Adrenal gland (tissue), 12 donors: ENCODE results near the gene NR4A1. TPM values are rescaled to one million over a fixed set of nuclear protein-coding genes. Genes with fewer than 3 reads are reported as not detected.

Experiments used
- DNase-seq, 7 donors: peaks; one replicate each; pipeline ENCODE4 v3.0.0-alpha.2; 2019 to 2020
- H3K27ac ChIP-seq, 5 donors: fragments of 200-600 bp; sonication (generic) in 4 of 5; 1 replicate in 3 of 5; 2 replicates in 2 of 5; pipeline versions ENCODE4 v1.5.1 to v1.8.0; 2016 to 2020; ENCODE audit warnings: mild to moderate bottlenecking in 1 of 5
- H3K27me3 ChIP-seq: fragments of 200-600 bp; 2 replicates; pipeline ENCODE4 v1.8.0; 2021
- H3K36me3 ChIP-seq, 2 donors: fragments of 200-600 bp; replicated peaks in 1 of 2; 1 replicate in 1 of 2; 2 replicates in 1 of 2; pipeline versions ENCODE4 v1.5.1 to v1.8.0; 2018 to 2022
- H3K4me1 ChIP-seq, 2 donors: fragments of 200-600 bp; replicated peaks in 1 of 2; 1 replicate in 1 of 2; 2 replicates in 1 of 2; pipeline versions ENCODE4 v1.5.1 to v1.8.0; 2018 to 2021
- H3K4me3 ChIP-seq, 4 donors: fragments of 200-600 bp; sonication (generic) in 3 of 4; one replicate each; pipeline ENCODE4 v1.5.1; 2016 to 2018
- H3K9me3 ChIP-seq, 3 donors: fragments of 200-600 bp; sonication (generic) in 1 of 3; replicated peaks in 1 of 3; 1 replicate in 2 of 3; 2 replicates in 1 of 3; pipeline versions ENCODE4 v1.5.1 to v1.8.0; 2016 to 2021
- CTCF ChIP-seq, 6 experiments: fragments of 450-650 bp in 4 of 6; fragments of 200-600 bp in 2 of 6; sonication (generic) in 1 of 6; IDR thresholded peaks; 1 replicate in 5 of 6; 2 replicates in 1 of 6; pipeline versions ENCODE4 v1.5.1 to v1.8.0; 2016 to 2021; ENCODE audit warnings: antibody characterized with exemption in 6 of 6, mild to moderate bottlenecking in 2 of 6, moderate library complexity in 1 of 6
- POLR2A ChIP-seq, 2 donors: fragments of 450-650 bp; IDR thresholded peaks; one replicate each; pipeline ENCODE4 v1.6.1; 2017; ENCODE audit warnings: antibody characterized with exemption in 2 of 2, mild to moderate bottlenecking in 2 of 2, moderate library complexity in 1 of 2
- WGBS, 4 donors: extraction: QIAGEN DNeasy Blood & Tissue Kit in 2 of 4; methylation state at CpG; one replicate each; pipeline versions ENCODE4 v1.1.5 to v1.1.7; 2013 to 2017; 5-methylcytosine and 5-hydroxymethylcytosine counted together
- intact Hi-C, 2 donors: fragments of 100-400 bp; cut with DNase I; formaldehyde crosslinking; loops; one replicate each; pipeline versions ENCODE4 v1.14.1 to v1.15.0; 2022 to 2023
- polyA plus RNA-seq, 3 donors: library from polyadenylated mRNA; stranded (reverse); fragments of 200-250 nt in 2 of 3; fragments of 350-450 nt in 1 of 3; fragmentation: Illumina TruSeq in 1 of 3; extraction: RNeasy Lipid Tissue Mini Kit (QIAGEN cat#74804) in 1 of 3; gene quantifications; one replicate each; pipeline ENCODE4 v1.2.3, GENCODE V29; 2013 to 2014
- total RNA-seq, 9 donors: library from RNA; depleted of rRNA in 4 of 9; stranded (reverse); fragments of >200 nt in 4 of 9; fragments of 120-200 nt in 1 of 9; fragmentation: NEBNext Ultra II Directional in 1 of 9; extraction: Animal tissue kit (Norgen Biotek cat#: 25700) in 1 of 9; gene quantifications; one replicate each; pipeline versions ENCODE4 v1.1.0 to v1.2.4, GENCODE V29; 2013 to 2023
- donor health status: healthy with polysubstance abuse.
- donor health status: Bipolar disorder and iron deficiency.
- donor health status: DM: yes; HTN: yes; CAD: no.
- donor health status: DM: no; HTN: no; CAD: no.
- donor health status: DM: no; HTN: no; CAD: no.
- donor health status: DM: yes; HTN: yes; CAD: no.

Gene NR4A1
- total and polyA plus RNA-seq, 12 donors: 19.0 to 854 (median 185) TPM

DNA sequence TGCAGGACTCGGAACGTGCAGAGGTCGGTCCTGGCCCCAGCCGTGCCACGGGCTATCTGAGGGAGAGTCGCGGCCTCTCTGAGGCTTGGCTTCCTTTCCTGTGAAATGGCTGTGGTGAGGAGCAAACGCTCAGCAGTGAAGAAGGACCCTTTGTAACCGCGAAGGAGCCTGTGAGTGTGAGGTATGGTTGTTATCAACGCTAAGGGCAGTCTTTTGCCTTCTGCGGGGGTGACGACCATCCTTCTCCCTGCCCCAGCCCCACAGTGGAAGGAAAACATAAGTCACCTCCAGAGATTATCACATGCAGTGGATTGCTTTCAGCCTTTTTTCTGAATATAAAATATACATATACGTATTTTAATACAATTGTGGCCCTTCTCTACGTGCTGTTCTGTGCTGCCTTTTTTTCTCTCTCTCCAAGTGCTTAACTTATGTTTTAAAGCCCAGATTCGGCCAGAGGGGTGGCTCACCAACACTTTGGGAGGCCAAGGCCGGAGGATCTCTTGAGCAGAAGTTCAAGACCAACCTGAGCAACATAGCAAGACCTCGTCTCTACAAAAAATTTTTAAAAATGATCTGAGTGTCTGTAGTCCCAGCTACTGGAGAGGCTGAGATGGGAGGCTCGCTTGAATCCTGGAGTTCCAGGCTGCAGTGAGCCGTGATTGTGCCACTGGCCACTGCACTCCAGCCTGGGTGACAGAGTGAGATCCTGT, 27.1 kb upstream of the NR4A1 start:
- Histone ChIP-seq H3K4me1 (peaks cover 16 to 36% of the 10 kb centered on the region in 2 donors), H3K9me3 (no peaks in the 10 kb centered on the region), H3K36me3 (no peaks in the 10 kb centered on the region), H3K4me3 (peak overlapping the region in 2 of 4 donors; percentile 38 to 68), H3K27me3 (no peaks in the 10 kb centered on the region), H3K27ac (peak overlapping the region in 2 of 5 donors; percentile 41 to 68)
- WGBS, 4 donors: 22 to 37% (median 24%) methylated on average over 12 to 20 of the region's 20 CpGs
- TF ChIP-seq POLR2A (IDR thresholded peaks at IDR 0.05): no peak
- TF ChIP-seq CTCF (IDR thresholded peaks at IDR 0.05): peak in 2 of 6 experiments; percentile 9 to 61
- intact Hi-C loops: no loop called here
- DNase-seq: no peak

GRCh38 chr12:52024845-52025230, 26.4 kb upstream of the NR4A1 start:
- no peak for TF ChIP-seq CTCF (IDR thresholded peaks at IDR 0.05)
- no peak for TF ChIP-seq POLR2A (IDR thresholded peaks at IDR 0.05)
- Histone ChIP-seq H3K27me3 (no peaks in the 10 kb centered on the region), H3K27ac (peak overlapping the region in 4 of 5 donors; percentile 34 to 91 (median 82)), H3K4me3 (peak overlapping the region in 1 of 4 donors; percentile 21), H3K9me3 (no peaks in the 10 kb centered on the region), H3K36me3 (no peaks in the 10 kb centered on the region), H3K4me1 (peaks cover 16 to 36% of the 10 kb centered on the region in 2 donors)
- DNase-seq: peak in 3 of 7 donors; percentile 48 to 71 (median 50)
- intact Hi-C loops: loop anchor here (5.0 kb wide), 1 partner anchor 57 kb away; no protein-coding TSS in a partner anchor
- WGBS, 4 donors: 51 to 65% (median 62%) methylated on average over 15 of the region's 15 CpGs

DNA sequence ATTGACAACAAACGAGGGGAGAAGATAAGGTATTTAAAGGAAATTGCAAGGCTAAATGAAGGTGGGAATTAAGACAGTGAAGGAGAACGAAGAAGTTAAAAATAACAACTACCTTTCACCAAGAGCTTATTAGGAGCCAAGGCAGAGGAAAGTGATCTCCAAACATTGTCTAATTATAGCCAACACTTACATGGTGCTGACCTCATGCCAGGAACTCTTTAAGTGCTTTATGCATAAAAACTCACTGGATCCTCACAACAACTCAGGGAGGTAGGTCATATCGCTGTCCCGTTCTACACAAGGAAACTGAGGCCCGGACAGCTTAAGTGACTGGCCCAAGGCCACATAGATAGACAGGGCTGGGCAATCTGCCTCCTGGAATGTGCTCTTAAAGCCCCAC, 25.0 kb upstream of the NR4A1 start:
- peaks cover 16 to 36% of the 10 kb centered on the region in 2 donors for H3K4me1 ChIP-seq
- peak overlapping the region in 4 of 5 donors; percentile 17 to 91 (median 82) for H3K27ac ChIP-seq
- intact Hi-C loops: loop anchor here (5.0 kb wide), 1 partner anchor 56 kb away; no protein-coding TSS in a partner anchor
- no peaks in the 10 kb centered on the region for H3K27me3 ChIP-seq
- no peaks in the 10 kb centered on the region for H3K36me3 ChIP-seq
- no peak overlapping the region for H3K4me3 ChIP-seq
- no peak for TF ChIP-seq POLR2A (IDR thresholded peaks at IDR 0.05)
- no peak for TF ChIP-seq CTCF (IDR thresholded peaks at IDR 0.05)
- 26 to 40% (median 36%) methylated on average over 5 of the region's 5 CpGs for WGBS, 4 donors
- DNase-seq: no peak
- no peaks in the 10 kb centered on the region for H3K9me3 ChIP-seq

DNA sequence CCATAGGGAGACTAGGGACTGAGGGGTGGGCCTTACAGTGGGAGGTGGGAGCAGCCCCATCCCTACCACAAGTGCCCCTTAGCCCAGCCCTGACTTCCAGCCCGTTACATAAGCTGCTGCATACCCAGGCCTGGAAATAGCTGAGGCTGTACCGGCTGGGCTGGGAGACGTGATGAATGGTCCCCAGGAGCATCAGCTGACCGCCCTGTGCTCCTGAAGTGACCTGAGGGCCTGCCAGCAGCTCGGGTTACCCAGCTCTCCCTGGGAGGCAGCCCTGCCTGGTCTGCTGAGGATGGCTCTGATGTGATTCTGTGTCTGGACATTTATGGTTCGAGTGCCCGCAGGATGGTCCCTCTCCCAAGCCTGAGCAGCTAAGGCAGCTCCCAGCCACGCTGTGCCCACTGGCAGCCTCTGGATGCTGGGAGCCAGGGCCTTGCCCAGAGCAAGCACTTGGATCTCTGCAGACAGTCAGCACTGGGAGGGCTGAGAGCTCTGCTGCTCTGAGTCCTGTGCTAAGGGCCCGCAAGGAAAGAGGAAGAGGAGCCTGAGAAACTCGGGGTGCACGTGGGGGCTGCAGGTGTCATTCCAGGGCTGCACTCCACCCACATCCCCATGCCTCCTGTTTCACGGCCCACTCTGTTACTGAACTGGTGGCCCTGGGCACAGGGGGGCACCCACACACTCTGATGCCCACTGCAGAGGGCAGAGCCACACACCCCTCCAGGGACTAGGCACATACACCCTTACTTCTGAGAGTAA, 24.0 kb upstream of the NR4A1 start:
- Histone ChIP-seq H3K36me3 (no peaks in the 10 kb centered on the region), H3K27ac (peak overlapping the region in 1 of 5 donors; percentile 91), H3K4me1 (peaks cover 16 to 40% of the 10 kb centered on the region in 2 donors), H3K27me3 (no peaks in the 10 kb centered on the region), H3K4me3 (no peak overlapping the region), H3K9me3 (no peaks in the 10 kb centered on the region)
- intact Hi-C loops: loop anchor here (5.0 kb wide), 1 partner anchor 55 kb away; no protein-coding TSS in a partner anchor
- no peak for TF ChIP-seq CTCF (IDR thresholded peaks at IDR 0.05)
- TF ChIP-seq POLR2A (IDR thresholded peaks at IDR 0.05): no peak
- peak in 2 of 7 donors; percentile 40 to 73 for DNase-seq
- WGBS, 4 donors: 64 to 75% (median 70%) methylated on average over 3 to 12 of the region's 12 CpGs
